CMK (cell line): Measurements from ENCODE around the gene ASIC2.

ENCODE experiments used
- DNase-seq: peaks from one replicate; pipeline ENCODE4 v3.0.0-alpha.2; 2010; ENCODE audit warnings: low read depth

ASIC2 gene

GRCh38 chr17:33287096-33287725 is 5.9 kb downstream of the ASIC2 start:
- no peak for DNase-seq

- no peak for DNase-seq
These were observed 7.7 kb downstream of the ASIC2 start for GRCh38 chr17:33285413-33285812.

- DNase-seq, result no peak
These were observed 9.1 kb downstream of the ASIC2 start for GRCh38 chr17:33284022-33284421.

- no peak for DNase-seq
These were observed 12.7 kb downstream of the ASIC2 start for GRCh38 chr17:33280162-33280943.

GRCh38 chr17:33277436-33278100 is 15.5 kb downstream of the ASIC2 start:
- no peak for DNase-seq

- DNase-seq, result no peak
These were observed 19.2 kb downstream of the ASIC2 start for GRCh38 chr17:33273743-33274410.

GRCh38 chr17:33273271-33273670 is 19.8 kb downstream of the ASIC2 start:
- no peak for DNase-seq

GRCh38 chr17:33272438-33272837 is 20.7 kb downstream of the ASIC2 start:
- DNase-seq, result no peak

GRCh38 chr17:33269337-33270060 is 23.6 kb downstream of the ASIC2 start:
- DNase-seq, result no peak

GRCh38 chr17:33267851-33268548 is 25.1 kb downstream of the ASIC2 start:
- no peak for DNase-seq

- no peak for DNase-seq
These were observed 25.8 kb downstream of the ASIC2 start for GRCh38 chr17:33267271-33267790.

GRCh38 chr17:33266611-33267010 is 26.5 kb downstream of the ASIC2 start:
- DNase-seq, result no peak

- DNase-seq, result no peak
These were observed 27.0 kb downstream of the ASIC2 start for GRCh38 chr17:33266116-33266515.

- no peak for DNase-seq
These were observed 29.7 kb downstream of the ASIC2 start for GRCh38 chr17:33263396-33263795.

GRCh38 chr17:33262266-33263123 is 30.6 kb downstream of the ASIC2 start:
- no peak for DNase-seq

- no peak for DNase-seq
These were observed 31.3 kb downstream of the ASIC2 start for GRCh38 chr17:33261820-33262219.

GRCh38 chr17:33260638-33261037 is 32.5 kb downstream of the ASIC2 start:
- no peak for DNase-seq

GRCh38 chr17:33258296-33258695 is 34.8 kb downstream of the ASIC2 start:
- DNase-seq, result no peak

GRCh38 chr17:33245183-33245582 is 47.9 kb downstream of the ASIC2 start:
- DNase-seq, result no peak

- DNase-seq, result no peak
These were observed 49.4 kb downstream of the ASIC2 start for GRCh38 chr17:33243732-33244131.
